OCI-LY7 (cell line): Measurements from ENCODE around the gene PSMG4. TPM values are rescaled to one million over a fixed set of nuclear protein-coding genes. Genes with fewer than 3 reads are reported as not detected.

Experiments
- BruUV-seq: library from RNA; stranded (reverse); fragments of 400-500 nt; replicated peaks from 2 replicates; lab custom pipeline; 2021; lab: Mats Ljungman, UMichigan
- CTCF ChIA-PET: fragments of 300-600 bp; sonication (Branson Sonifier 250); formaldehyde crosslinking; loops from one replicate; lab custom pipeline; 2022; ENCODE audit warnings: antibody characterized with exemption; ENCODE audit not compliant: unreplicated experiment; lab: Charles Lee
- POLR2A ChIA-PET: fragments of 300-600 bp; sonication (Branson Sonifier 250); formaldehyde crosslinking; loops from one replicate; lab custom pipeline; 2022; ENCODE audit warnings: antibody characterized with exemption; lab: Charles Lee
- DNase-seq: peaks from one replicate; pipeline ENCODE4 v3.0.0-alpha.2; 2015; ENCODE audit warnings: low spot score
- H2AFZ ChIP-seq: fragments of 200-600 bp; sonication (generic), shearing (Covaris generic); 2 replicates; pipeline ENCODE4 v1.6.1; 2014; ENCODE audit warnings: mild to moderate bottlenecking, antibody characterized with exemption, low read length, moderate library complexity
- H3K27ac ChIP-seq: fragments of 200-600 bp; sonication (generic); 2 replicates; pipeline ENCODE4 v1.5.1; 2014; ENCODE audit warnings: mixed run types, low read depth, mild to moderate bottlenecking, moderate library complexity, low read length, inconsistent platforms; ENCODE audit not compliant: poor library complexity, severe bottlenecking
- H3K36me3 ChIP-seq: fragments of 200-600 bp; sonication (generic); 2 replicates; pipeline ENCODE4 v1.6.1; 2014; ENCODE audit warnings: mild to moderate bottlenecking, antibody characterized with exemption, low read length, moderate library complexity, mixed read lengths; ENCODE audit not compliant: insufficient read depth
- H3K4me1 ChIP-seq: fragments of 200-600 bp; sonication (generic); 2 replicates; pipeline ENCODE4 v1.5.1; 2014; ENCODE audit warnings: mild to moderate bottlenecking, low read length; ENCODE audit not compliant: insufficient read depth, poor library complexity, severe bottlenecking
- H3K4me2 ChIP-seq: fragments of 200-600 bp; sonication (generic); 2 replicates; pipeline ENCODE4 v1.6.1; 2014; ENCODE audit warnings: mild to moderate bottlenecking, low read length
- H3K4me3 ChIP-seq: fragments of 200-600 bp; sonication (generic); 2 replicates; pipeline ENCODE4 v1.5.1; 2014; ENCODE audit warnings: mild to moderate bottlenecking, low read depth, low read length; ENCODE audit not compliant: poor library complexity, severe bottlenecking
- H3K79me2 ChIP-seq: fragments of 200-600 bp; sonication (generic); 2 replicates; pipeline ENCODE4 v1.6.1; 2016; ENCODE audit warnings: low read depth, mild to moderate bottlenecking, low read length, moderate library complexity, mixed read lengths; ENCODE audit not compliant: insufficient read depth
- H3K9me2 ChIP-seq: fragments of 200-600 bp; sonication (generic); 2 replicates; pipeline ENCODE4 v1.6.1; 2016; ENCODE audit warnings: mild to moderate bottlenecking, low read length, mixed read lengths; ENCODE audit not compliant: insufficient read depth
- H3K9me3 ChIP-seq: fragments of 200-600 bp; sonication (generic); 2 replicates; pipeline ENCODE4 v1.6.1; 2014; ENCODE audit warnings: mild to moderate bottlenecking, mixed run types, low read length, mixed read lengths
- H4K20me1 ChIP-seq: fragments of 200-600 bp; sonication (generic); 2 replicates; pipeline ENCODE4 v1.6.1; 2014; ENCODE audit warnings: mild to moderate bottlenecking, antibody characterized with exemption, low read length, moderate library complexity, mixed read lengths; ENCODE audit not compliant: insufficient read depth
- CTCF ChIP-seq: fragments of 200-600 bp; sonication (generic); conservative IDR thresholded peaks from 2 replicates; pipeline ENCODE4 v1.5.1; 2014; ENCODE audit warnings: mild to moderate bottlenecking, antibody characterized with exemption, low read length, moderate library complexity, mixed read lengths
- EZH2phosphoT487 ChIP-seq: fragments of 200-600 bp; sonication (generic); IDR thresholded peaks from 2 replicates; pipeline ENCODE4 v1.6.1; 2018; ENCODE audit warnings: low read depth, borderline replicate concordance, mild to moderate bottlenecking, mixed run types, antibody characterized with exemption, low read length, moderate library complexity, mixed read lengths
- intact Hi-C: fragments of 100-400 bp; cut with micrococcal nuclease; formaldehyde crosslinking; loops from one replicate; pipeline ENCODE4 v1.10.0; 2022; ENCODE audit not compliant: unreplicated experiment
- total RNA-seq, 2 experiments: library from RNA; depleted of rRNA in 1 of 2; stranded (reverse); fragments of >200 nt in 1 of 2; shearing (Covaris generic) in 1 of 2; gene quantifications; 2 replicates each; pipeline ENCODE4 v1.2.3, GENCODE V29; 2014 to 2022

The PSMG4 gene
- total RNA-seq, 2 experiments from 2014 or later = 48.9 to 65.4 TPM

- no peak overlapping the region for H2AFZ ChIP-seq
- no peaks in the 10 kb centered on the region for H3K9me2 ChIP-seq
- H4K20me1 ChIP-seq = no peaks in the 10 kb centered on the region
- intact Hi-C loops = no loop called here
- DNase-seq = no peak
- H3K4me2 ChIP-seq = no peak overlapping the region
- BruUV-seq = no TSS peak
- ChIA-PET POLR2A (no interaction called here), CTCF (no interaction called here)
- H3K4me1 ChIP-seq = peaks cover 10% of the 10 kb centered on the region
- no peak overlapping the region for H3K4me3 ChIP-seq
- no peak for TF ChIP-seq EZH2phosphoT487
- TF ChIP-seq CTCF = no peak
- no peak overlapping the region for H3K27ac ChIP-seq
- no peaks in the 10 kb centered on the region for H3K9me3 ChIP-seq
- H3K36me3 ChIP-seq = no peaks in the 10 kb centered on the region
- H3K79me2 ChIP-seq = no peaks in the 10 kb centered on the region
Measured at GRCh38 chr6:3221578-3221977, 37.2 kb upstream of the PSMG4 start.

- no TSS peak for BruUV-seq
- CTCF ChIA-PET = no interaction called here
- intact Hi-C loops = no loop called here
Measured at GRCh38 chr6:3222506-3223038, 36.2 kb upstream of the PSMG4 start.

GRCh38 chr6:3226042-3226441 is 32.7 kb upstream of the PSMG4 start:
- BruUV-seq = no TSS peak
- TF ChIP-seq CTCF = no peak
- no peak for TF ChIP-seq EZH2phosphoT487
- no peak overlapping the region for H2AFZ ChIP-seq
- H3K4me2 ChIP-seq = no peak overlapping the region
- H4K20me1 ChIP-seq = no peaks in the 10 kb centered on the region
- H3K27ac ChIP-seq = no peak overlapping the region
- no peak overlapping the region for H3K4me3 ChIP-seq
- intact Hi-C loops = no loop called here
- DNase-seq = no peak
- CTCF ChIA-PET = interaction anchor here (1.5 kb wide), 1 partner anchor 23 kb away, joined by 5 read pairs; no protein-coding TSS in a partner anchor
- no peaks in the 10 kb centered on the region for H3K9me3 ChIP-seq
- H3K79me2 ChIP-seq = no peaks in the 10 kb centered on the region
- POLR2A ChIA-PET = no interaction called here
- H3K36me3 ChIP-seq = no peaks in the 10 kb centered on the region
- H3K4me1 ChIP-seq = peaks cover 30% of the 10 kb centered on the region
- no peaks in the 10 kb centered on the region for H3K9me2 ChIP-seq

More at GRCh38 chr6:3222506-3223038, 36.2 kb upstream of the PSMG4 start:
- Histone ChIP-seq H3K9me2 (no peaks in the 10 kb centered on the region), H2AFZ (no peak overlapping the region), H3K9me3 (no peaks in the 10 kb centered on the region), H3K4me1 (peaks cover 19% of the 10 kb centered on the region), H3K27ac (no peak overlapping the region), H3K4me2 (no peak overlapping the region), H3K36me3 (no peaks in the 10 kb centered on the region), H3K79me2 (no peaks in the 10 kb centered on the region), H3K4me3 (no peak overlapping the region), H4K20me1 (no peaks in the 10 kb centered on the region)
- DNase-seq = no peak
- POLR2A ChIA-PET = interaction anchor here (0.8 kb wide), 1 partner anchor 52 kb away, joined by 3 read pairs; no protein-coding TSS in a partner anchor
- no peak for TF ChIP-seq EZH2phosphoT487
